Sigmoid colon (tissue), 7 donors: Measurements from ENCODE around the gene MEIOC. TPM values are rescaled to one million over a fixed set of nuclear protein-coding genes. Genes with fewer than 3 reads are reported as not detected.
"Not testable (repeated sequence)": the region's sequence is repeated elsewhere in the genome, so short reads cannot be mapped to it uniquely, and the experiment has no call there.

Experiments used
- DNase-seq: peaks from one replicate; pipeline ENCODE4 v3.0.0-alpha.2; 2019
- H3K27ac ChIP-seq, 4 donors: fragments of 200-600 bp; sonication (generic); one replicate each; pipeline ENCODE4 v1.5.1; 2016 to 2019; ENCODE audit warnings: mild to moderate bottlenecking in 1 of 4
- H3K27me3 ChIP-seq, 3 donors: fragments of 200-600 bp; sonication (generic); one replicate each; pipeline ENCODE4 v1.5.1; 2019; ENCODE audit warnings: mild to moderate bottlenecking in 1 of 3
- H3K36me3 ChIP-seq, 4 donors: fragments of 200-600 bp; sonication (generic); one replicate each; pipeline ENCODE4 v1.5.1; 2016 to 2019
- H3K4me1 ChIP-seq, 4 donors: fragments of 200-600 bp; sonication (generic); one replicate each; pipeline ENCODE4 v1.5.1; 2017 to 2019
- H3K4me3 ChIP-seq, 4 donors: fragments of 200-600 bp; sonication (generic); one replicate each; pipeline ENCODE4 v1.5.1; 2017 to 2019; ENCODE audit warnings: mild to moderate bottlenecking in 2 of 4, moderate library complexity in 1 of 4
- H3K9me3 ChIP-seq, 4 donors: fragments of 200-600 bp in 3 of 4; sonication (generic) in 3 of 4; one replicate each; pipeline versions ENCODE4 v1.5.1 to v1.6.1; 2013 to 2019
- EP300 ChIP-seq, 4 donors: sonication (generic); formaldehyde crosslinking; IDR thresholded peaks; one replicate each; pipeline ENCODE4 v1.6.1; 2017; ENCODE audit warnings: antibody characterized with exemption in 4 of 4
- POLR2A ChIP-seq, 2 donors: fragments of 450-650 bp; IDR thresholded peaks; one replicate each; pipeline ENCODE4 v1.6.1; 2016; ENCODE audit warnings: antibody characterized with exemption in 2 of 2, mild to moderate bottlenecking in 2 of 2, moderate library complexity in 2 of 2
- POLR2AphosphoS5 ChIP-seq, 4 donors: sonication (generic); formaldehyde crosslinking; IDR thresholded peaks; one replicate each; pipeline ENCODE4 v1.6.1; 2017; ENCODE audit warnings: antibody characterized with exemption in 4 of 4
- WGBS, 2 donors: extraction: QIAGEN DNeasy Blood & Tissue Kit; methylation state at CpG; one replicate each; pipeline ENCODE4 v1.1.7; 2013; 5-methylcytosine and 5-hydroxymethylcytosine counted together
- intact Hi-C: fragments of 100-400 bp; cut with DNase I; formaldehyde crosslinking; loops from one replicate; pipeline ENCODE4 v1.15.1; 2023
- polyA plus RNA-seq, 3 donors: library from polyadenylated mRNA; stranded (reverse); fragments of 200-250 nt; gene quantifications; one replicate each; pipeline ENCODE4 v1.2.3, GENCODE V29; 2013
- total RNA-seq, 4 donors: library from RNA; depleted of rRNA; stranded (reverse); fragments of >200 nt; gene quantifications; one replicate each; pipeline ENCODE4 v1.1.0, GENCODE V29; 2016
- TF ChIP-seq, protein P1 (sequence below), 4 experiments: fragments of 450-650 bp in 3 of 4; fragments of 200-600 bp in 1 of 4; IDR thresholded peaks; one replicate each; pipeline ENCODE4 v1.5.1; 2016 to 2019; ENCODE audit warnings: antibody characterized with exemption in 4 of 4, mild to moderate bottlenecking in 3 of 4, moderate library complexity in 2 of 4
- donor health status: healthy with polysubstance abuse.
- donor health status: Bipolar disorder and iron deficiency.
- donor health status: healthy.

Gene MEIOC
- total and polyA plus RNA-seq, 7 donors: 0.12 to 0.36 TPM; not detected in 5

DNA sequence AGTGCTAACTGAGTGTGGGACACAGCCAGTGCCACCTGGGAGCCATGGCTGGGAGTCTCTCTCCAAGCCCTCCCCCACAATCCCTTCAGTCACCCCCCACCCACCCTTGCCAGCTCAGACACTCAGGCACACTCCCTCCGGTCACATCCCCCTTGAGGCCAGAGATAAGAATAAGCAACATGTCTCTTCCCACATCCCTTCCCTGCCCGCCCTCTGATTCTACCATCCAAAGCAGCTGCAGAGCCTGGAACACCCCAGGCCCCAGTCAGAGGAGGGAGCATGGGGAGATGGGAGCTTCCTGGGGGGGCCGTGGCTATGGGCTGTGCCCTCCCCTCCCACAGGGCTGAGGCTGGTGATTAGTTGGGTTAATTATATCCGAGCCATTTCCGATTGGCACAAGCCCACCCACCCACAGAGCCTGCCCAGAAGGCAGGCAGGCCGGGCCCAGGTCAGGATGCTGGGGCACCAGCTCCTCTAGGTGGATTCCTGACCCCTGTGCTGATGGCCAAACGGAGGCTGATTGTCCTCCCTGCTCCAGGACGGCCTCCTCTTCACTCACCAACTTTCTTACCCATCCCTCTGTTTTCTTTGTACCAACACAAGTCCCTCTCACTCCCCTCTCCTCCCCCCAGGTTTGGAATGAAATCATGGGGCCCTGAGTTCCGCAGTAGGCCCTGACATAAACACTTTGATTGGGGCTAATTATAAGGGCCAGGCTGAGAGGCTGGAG is 28.6 kb upstream of the MEIOC start:
- Histone ChIP-seq H3K4me1 (no peaks in the 10 kb centered on the region), H3K27me3 (peaks cover 0 to 7% (median 0%) of the 10 kb centered on the region in 3 donors), H3K36me3 (no peaks in the 10 kb centered on the region), H3K9me3 (no peaks in the 10 kb centered on the region), H3K27ac (peak overlapping the region in 1 of 4 donors; percentile 25), H3K4me3 (no peak overlapping the region)
- DNase-seq: no peak
- TF ChIP-seq POLR2AphosphoS5 (IDR thresholded peaks at IDR 0.05) (no peak), EP300 (IDR thresholded peaks at IDR 0.05) (no peak), POLR2A (IDR thresholded peaks at IDR 0.05) (no peak)
- TF ChIP-seq, protein P1, sequence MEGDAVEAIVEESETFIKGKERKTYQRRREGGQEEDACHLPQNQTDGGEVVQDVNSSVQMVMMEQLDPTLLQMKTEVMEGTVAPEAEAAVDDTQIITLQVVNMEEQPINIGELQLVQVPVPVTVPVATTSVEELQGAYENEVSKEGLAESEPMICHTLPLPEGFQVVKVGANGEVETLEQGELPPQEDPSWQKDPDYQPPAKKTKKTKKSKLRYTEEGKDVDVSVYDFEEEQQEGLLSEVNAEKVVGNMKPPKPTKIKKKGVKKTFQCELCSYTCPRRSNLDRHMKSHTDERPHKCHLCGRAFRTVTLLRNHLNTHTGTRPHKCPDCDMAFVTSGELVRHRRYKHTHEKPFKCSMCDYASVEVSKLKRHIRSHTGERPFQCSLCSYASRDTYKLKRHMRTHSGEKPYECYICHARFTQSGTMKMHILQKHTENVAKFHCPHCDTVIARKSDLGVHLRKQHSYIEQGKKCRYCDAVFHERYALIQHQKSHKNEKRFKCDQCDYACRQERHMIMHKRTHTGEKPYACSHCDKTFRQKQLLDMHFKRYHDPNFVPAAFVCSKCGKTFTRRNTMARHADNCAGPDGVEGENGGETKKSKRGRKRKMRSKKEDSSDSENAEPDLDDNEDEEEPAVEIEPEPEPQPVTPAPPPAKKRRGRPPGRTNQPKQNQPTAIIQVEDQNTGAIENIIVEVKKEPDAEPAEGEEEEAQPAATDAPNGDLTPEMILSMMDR (IDR thresholded peaks at IDR 0.05): no peak
- 87 to 89% methylated on average over 9 of the region's 9 CpGs for WGBS, 2 donors
- intact Hi-C loops: no loop called here

DNA sequence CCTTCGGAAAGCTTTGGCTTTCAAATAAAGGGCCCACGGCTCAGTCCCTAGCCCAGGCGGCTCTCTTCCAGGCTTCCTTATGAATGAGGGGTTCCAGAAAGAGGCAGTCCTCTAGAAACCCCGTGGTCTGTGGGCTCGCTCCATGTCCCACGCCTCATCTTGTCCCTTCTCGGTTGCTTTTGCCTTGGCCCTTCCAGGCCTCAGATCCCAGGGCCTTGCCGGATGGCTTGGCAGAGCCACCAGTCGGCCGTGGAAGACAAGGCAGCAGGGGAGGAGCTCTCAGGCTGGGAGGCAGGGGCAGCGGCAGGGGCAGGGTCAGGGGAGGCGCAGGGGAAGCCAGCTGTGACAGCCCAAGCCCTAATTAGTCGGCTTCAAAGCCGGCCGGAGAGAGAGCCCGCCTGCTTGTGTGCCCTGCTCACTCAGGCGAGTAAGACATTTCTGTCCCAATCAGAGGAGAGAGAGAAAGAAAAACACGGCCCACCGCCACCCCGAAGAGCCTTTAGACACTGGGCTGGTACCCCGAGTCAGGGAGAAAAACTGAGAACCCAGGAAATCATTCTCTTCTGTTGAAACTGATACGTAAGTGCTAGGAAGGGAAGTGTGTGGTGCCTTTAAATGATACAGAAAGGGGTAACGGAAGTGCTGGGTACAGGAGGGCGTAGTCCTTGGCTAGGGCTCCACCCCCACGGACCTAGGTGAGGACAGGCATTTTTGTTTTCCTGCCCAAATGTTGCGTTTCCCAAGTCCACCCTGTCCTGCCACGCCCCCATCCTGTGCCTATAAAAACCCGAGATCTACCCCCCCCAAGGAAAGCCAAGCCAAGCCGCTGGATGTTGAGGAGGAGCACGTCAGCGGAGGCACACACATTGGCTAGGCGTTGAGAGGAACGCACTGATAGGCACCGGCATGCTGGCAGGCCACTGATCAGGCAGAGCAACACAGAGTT is 27.8 kb upstream of the MEIOC start:
- H3K27me3 ChIP-seq: peaks cover 0 to 7% (median 0%) of the 10 kb centered on the region in 3 donors
- TF ChIP-seq EP300 (IDR thresholded peaks at IDR 0.05) (no peak), POLR2AphosphoS5 (IDR thresholded peaks at IDR 0.05) (no peak)
- no peaks in the 10 kb centered on the region for H3K36me3 ChIP-seq
- peak overlapping the region in 1 of 4 donors; percentile 19 for H3K4me3 ChIP-seq
- H3K27ac ChIP-seq: peak overlapping the region in 1 of 4 donors; percentile 25
- intact Hi-C loops: no loop called here
- DNase-seq: no peak
- 57 to 63% methylated on average over 34 of the region's 34 CpGs for WGBS, 2 donors
- H3K4me1 ChIP-seq: no peaks in the 10 kb centered on the region
- no peaks in the 10 kb centered on the region for H3K9me3 ChIP-seq

DNA sequence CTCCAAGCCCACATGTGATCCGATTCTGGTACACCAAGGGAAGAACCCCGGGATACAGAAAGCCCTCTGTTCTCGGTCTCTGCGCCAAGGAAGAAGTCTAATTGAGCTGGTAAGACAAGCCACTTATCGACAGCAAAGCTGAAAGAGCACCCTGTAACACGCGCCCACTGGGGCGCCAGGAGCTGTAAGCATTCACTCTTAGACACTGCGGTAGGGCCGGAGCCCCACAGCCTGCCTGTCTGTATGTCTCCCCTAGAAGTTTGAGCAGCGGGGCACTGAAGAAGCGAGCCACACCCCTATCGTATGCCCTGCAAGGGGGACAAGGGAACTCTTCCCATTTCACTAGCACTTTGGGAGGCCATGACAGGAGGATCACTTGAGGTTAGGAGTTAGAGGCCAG is 27.0 kb upstream of the MEIOC start:
- WGBS, 2 donors: 95 to 96% methylated on average over 13 of the region's 13 CpGs
- Histone ChIP-seq H3K27me3 (peaks cover 0 to 7% (median 0%) of the 10 kb centered on the region in 3 donors), H3K36me3 (no peaks in the 10 kb centered on the region), H3K4me3 (no peak overlapping the region), H3K9me3 (no peaks in the 10 kb centered on the region), H3K27ac (no peak overlapping the region), H3K4me1 (no peaks in the 10 kb centered on the region)
- TF ChIP-seq EP300 (IDR thresholded peaks at IDR 0.05): no peak
- TF ChIP-seq, protein P1 (IDR thresholded peaks at IDR 0.05): no peak
- no peak for TF ChIP-seq POLR2A (IDR thresholded peaks at IDR 0.05)
- TF ChIP-seq POLR2AphosphoS5 (IDR thresholded peaks at IDR 0.05): no peak
- no peak for DNase-seq
- intact Hi-C loops: no loop called here

DNA sequence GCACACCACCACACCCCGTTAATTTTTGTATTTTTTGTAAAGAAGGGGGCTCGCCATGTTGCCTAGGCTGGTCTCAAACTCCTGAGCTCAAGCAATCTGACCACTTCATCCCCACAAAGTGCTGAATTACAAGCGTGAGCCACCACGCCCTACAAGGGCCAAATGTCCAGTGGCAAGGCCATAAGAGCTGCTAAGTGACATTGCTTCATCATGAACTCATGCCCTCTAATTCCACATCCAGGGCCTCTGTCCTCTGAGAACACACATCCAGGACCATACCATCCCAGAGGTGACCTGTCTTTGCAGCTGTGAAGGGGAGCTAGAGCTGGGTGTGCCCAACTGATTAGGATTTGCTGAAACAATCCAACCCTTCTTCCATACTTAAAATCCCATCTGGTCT is 25.6 kb upstream of the MEIOC start:
- 63 to 81% methylated on average over 4 of the region's 4 CpGs for WGBS, 2 donors
- Histone ChIP-seq H3K4me1 (no peaks in the 10 kb centered on the region), H3K9me3 (no peaks in the 10 kb centered on the region), H3K27me3 (peaks cover 0 to 7% (median 0%) of the 10 kb centered on the region in 3 donors), H3K36me3 (no peaks in the 10 kb centered on the region), H3K27ac (no peak overlapping the region), H3K4me3 (no peak overlapping the region)
- intact Hi-C loops: no loop called here
- no peak for DNase-seq
- TF ChIP-seq, protein P1 (IDR thresholded peaks at IDR 0.05): no peak
- TF ChIP-seq POLR2A (IDR thresholded peaks at IDR 0.05): no peak
- TF ChIP-seq EP300 (IDR thresholded peaks at IDR 0.05): no peak
- TF ChIP-seq POLR2AphosphoS5 (IDR thresholded peaks at IDR 0.05): no peak

DNA sequence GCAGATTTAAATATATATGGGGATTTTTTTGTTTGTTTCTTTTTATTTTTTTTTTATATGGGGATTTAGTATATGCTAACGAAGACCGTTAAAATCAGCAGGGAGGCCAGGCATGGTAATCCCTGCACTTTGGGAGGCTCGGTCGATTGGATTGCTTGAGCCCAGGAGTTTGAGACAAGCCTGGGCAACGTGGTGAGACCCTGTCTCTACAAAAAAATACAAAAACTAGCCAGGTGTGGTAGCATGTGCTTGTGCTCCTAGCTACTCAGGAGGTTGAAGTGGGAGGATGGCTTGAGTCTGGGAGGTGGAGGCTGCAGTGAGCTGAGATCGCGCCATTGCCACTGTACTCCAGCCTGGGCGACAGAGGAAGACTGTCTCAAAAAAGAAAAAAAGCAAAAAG is 22.3 kb upstream of the MEIOC start:
- TF ChIP-seq POLR2AphosphoS5 (IDR thresholded peaks at IDR 0.05) (no peak), POLR2A (IDR thresholded peaks at IDR 0.05) (no peak), EP300 (IDR thresholded peaks at IDR 0.05) (no peak)
- TF ChIP-seq, protein P1 (IDR thresholded peaks at IDR 0.05): no peak
- WGBS, 2 donors: 77 to 78% methylated on average over 8 of the region's 8 CpGs

DNA sequence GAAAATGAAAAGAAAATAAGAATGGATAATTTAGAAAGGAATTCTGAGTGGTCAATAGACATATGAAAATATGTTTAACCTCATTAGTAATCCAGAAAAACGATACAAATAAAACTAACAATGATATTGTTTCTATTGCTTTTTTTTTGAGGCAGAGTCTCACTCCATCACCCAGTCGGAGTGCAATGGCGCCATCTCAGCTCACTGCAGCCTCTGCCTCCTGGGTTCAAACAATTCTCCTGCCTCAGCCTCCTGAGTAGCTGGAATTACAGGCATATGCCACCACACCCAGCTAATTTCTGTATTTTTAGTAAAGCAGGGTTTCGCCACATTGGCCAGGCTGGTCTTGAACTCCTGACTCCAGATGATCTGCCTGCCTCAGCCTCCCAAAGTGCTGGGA is 21.9 kb upstream of the MEIOC start:
- H3K36me3 ChIP-seq, H3K27me3 ChIP-seq, intact Hi-C loops, H3K4me3 ChIP-seq, DNase-seq, H3K27ac ChIP-seq, H3K4me1 ChIP-seq, H3K9me3 ChIP-seq: not testable (repeated sequence)
- WGBS, 2 donors: 63 to 72% methylated on average over 4 of the region's 4 CpGs

More for the DNA sequence above, 22.3 kb upstream of the MEIOC start:
- H3K9me3 ChIP-seq: no peaks in the 10 kb centered on the region
- no peaks in the 10 kb centered on the region for H3K27me3 ChIP-seq
- intact Hi-C loops: no loop called here
- no peaks in the 10 kb centered on the region for H3K36me3 ChIP-seq
- H3K4me3 ChIP-seq: no peak overlapping the region
- H3K4me1 ChIP-seq: no peaks in the 10 kb centered on the region
- DNase-seq: no peak
- H3K27ac ChIP-seq: no peak overlapping the region
